Measurements from ENCODE around the gene KSR1. TPM values are rescaled to one million over a fixed set of nuclear protein-coding genes. Genes with fewer than 3 reads are reported as not detected.
A peak's percentile ranks its signal among the peaks of the same experiment; 100 is the strongest.

Gene KSR1
- total and polyA plus RNA-seq, 2 experiments from 2014 or later: 7.8 to 53.2 TPM

DNA sequence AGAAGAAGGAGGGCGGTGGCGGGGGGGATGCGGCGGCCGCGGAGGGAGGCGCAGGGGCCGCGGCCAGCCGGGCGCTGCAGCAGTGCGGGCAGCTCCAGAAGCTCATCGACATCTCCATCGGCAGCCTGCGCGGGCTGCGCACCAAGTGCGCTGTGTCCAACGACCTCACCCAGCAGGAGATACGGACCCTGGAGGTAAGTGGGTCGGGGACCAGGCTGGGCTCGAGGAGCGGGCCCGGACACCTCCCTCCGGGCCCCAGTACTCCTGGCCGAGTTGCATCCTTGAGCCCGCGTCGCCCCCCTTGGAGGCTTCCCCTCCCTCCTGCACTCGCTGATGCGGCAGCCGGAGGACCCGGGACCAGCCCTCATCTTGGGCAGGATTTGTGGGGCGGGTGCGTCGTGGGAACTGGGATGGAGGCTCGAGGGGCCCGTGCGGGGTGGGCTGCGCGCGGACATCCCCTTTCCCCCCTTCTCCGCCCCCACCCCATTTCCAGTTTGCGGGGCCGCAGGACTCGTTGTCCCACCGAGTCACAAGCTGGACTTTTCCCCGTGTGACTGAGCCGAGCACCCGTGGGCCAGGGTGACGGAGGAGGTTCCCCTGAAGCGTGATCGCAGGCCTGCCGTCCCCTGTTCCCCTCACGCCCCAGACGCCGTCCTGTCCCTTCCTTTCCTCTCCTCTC lies 572 bp downstream of the KSR1 start (continued):
- TF ChIP-seq, protein P1, sequence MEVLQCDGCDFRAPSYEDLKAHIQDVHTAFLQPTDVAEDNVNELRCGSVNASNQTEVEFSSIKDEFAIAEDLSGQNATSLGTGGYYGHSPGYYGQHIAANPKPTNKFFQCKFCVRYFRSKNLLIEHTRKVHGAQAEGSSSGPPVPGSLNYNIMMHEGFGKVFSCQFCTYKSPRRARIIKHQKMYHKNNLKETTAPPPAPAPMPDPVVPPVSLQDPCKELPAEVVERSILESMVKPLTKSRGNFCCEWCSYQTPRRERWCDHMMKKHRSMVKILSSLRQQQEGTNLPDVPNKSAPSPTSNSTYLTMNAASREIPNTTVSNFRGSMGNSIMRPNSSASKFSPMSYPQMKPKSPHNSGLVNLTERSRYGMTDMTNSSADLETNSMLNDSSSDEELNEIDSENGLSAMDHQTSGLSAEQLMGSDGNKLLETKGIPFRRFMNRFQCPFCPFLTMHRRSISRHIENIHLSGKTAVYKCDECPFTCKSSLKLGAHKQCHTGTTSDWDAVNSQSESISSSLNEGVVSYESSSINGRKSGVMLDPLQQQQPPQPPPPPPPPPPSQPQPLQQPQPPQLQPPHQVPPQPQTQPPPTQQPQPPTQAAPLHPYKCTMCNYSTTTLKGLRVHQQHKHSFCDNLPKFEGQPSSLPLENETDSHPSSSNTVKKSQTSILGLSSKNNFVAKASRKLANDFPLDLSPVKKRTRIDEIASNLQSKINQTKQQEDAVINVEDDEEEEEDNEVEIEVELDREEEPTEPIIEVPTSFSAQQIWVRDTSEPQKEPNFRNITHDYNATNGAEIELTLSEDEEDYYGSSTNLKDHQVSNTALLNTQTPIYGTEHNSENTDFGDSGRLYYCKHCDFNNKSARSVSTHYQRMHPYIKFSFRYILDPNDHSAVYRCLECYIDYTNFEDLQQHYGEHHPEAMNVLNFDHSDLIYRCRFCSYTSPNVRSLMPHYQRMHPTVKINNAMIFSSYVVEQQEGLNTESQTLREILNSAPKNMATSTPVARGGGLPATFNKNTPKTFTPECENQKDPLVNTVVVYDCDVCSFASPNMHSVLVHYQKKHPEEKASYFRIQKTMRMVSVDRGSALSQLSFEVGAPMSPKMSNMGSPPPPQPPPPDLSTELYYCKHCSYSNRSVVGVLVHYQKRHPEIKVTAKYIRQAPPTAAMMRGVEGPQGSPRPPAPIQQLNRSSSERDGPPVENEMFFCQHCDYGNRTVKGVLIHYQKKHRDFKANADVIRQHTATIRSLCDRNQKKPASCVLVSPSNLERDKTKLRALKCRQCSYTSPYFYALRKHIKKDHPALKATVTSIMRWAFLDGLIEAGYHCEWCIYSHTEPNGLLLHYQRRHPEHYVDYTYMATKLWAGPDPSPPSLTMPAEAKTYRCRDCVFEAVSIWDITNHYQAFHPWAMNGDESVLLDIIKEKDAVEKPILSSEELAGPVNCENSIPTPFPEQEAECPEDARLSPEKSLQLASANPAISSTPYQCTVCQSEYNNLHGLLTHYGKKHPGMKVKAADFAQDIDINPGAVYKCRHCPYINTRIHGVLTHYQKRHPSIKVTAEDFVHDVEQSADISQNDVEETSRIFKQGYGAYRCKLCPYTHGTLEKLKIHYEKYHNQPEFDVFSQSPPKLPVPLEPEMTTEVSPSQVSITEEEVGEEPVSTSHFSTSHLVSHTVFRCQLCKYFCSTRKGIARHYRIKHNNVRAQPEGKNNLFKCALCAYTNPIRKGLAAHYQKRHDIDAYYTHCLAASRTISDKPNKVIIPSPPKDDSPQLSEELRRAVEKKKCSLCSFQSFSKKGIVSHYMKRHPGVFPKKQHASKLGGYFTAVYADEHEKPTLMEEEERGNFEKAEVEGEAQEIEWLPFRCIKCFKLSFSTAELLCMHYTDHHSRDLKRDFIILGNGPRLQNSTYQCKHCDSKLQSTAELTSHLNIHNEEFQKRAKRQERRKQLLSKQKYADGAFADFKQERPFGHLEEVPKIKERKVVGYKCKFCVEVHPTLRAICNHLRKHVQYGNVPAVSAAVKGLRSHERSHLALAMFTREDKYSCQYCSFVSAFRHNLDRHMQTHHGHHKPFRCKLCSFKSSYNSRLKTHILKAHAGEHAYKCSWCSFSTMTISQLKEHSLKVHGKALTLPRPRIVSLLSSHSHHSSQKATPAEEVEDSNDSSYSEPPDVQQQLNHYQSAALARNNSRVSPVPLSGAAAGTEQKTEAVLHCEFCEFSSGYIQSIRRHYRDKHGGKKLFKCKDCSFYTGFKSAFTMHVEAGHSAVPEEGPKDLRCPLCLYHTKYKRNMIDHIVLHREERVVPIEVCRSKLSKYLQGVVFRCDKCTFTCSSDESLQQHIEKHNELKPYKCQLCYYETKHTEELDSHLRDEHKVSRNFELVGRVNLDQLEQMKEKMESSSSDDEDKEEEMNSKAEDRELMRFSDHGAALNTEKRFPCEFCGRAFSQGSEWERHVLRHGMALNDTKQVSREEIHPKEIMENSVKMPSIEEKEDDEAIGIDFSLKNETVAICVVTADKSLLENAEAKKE (CRISPR knock-in tag; IDR thresholded peaks at IDR 0.05): no peak
- TF ChIP-seq EZH2phosphoT487 (IDR thresholded peaks at IDR 0.05; ENCODE audit: unreplicated experiment) (no peak), POLR2AphosphoS5 (IDR thresholded peaks at IDR 0.05; ENCODE audit: low read depth) (no peak)

DNA sequence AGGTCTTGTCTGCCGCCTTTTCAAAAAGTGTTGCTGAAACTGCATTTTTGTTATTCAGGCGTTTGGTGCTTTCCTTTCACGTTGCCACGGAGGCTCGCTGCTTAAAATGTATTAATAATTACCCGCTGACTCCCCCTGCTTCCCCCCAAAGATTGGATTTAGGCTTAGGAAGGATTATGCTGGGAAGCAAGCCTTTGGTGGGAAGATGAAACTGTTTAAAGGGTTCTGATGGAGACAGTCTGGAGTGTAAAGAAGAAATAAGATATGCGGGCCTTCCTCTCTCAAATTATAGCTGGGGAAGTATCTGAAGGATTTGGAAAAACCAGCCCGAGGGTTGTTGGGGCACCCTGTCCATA lies 1.1 kb downstream of the KSR1 start:
- ATAC-seq (no peak), DNase-seq (ENCODE audit: low spot score) (no peak)
- Histone ChIP-seq H3F3A (replicated peaks; ENCODE audit: low read depth) (peaks cover 8% of the 10 kb centered on the region; the same call in 1 of the 2 replicates), H3K9me2 (ENCODE audit: insufficient read depth) (no peaks in the 10 kb centered on the region), H3K79me2 (replicated peaks; ENCODE audit: insufficient read depth) (peaks cover 55% of the 10 kb centered on the region), H3K4me3 (peak overlapping the region; percentile 96), H4K20me1 (replicated peaks; ENCODE audit: insufficient read depth) (peaks cover 18% of the 10 kb centered on the region), H3K4me1 (ENCODE audit: insufficient read depth) (peaks cover 44% of the 10 kb centered on the region), H3K27me3 (ENCODE audit: insufficient read depth) (peaks cover 12% of the 10 kb centered on the region), H3K27ac (ENCODE audit: low read depth) (no peak overlapping the region), H3K4me2 (peak overlapping the region; percentile 100), H2AFZ (no peak overlapping the region), H3K36me3 (ENCODE audit: insufficient read depth) (no peaks in the 10 kb centered on the region)
- Mint-ChIP-seq H3K9me3 (no peaks in the 10 kb centered on the region), H3K4me1 (peaks cover 44% of the 10 kb centered on the region), H3K4me3 (peak overlapping the region; percentile 91), H3K36me3 (ENCODE audit: low read depth) (peaks cover 4% of the 10 kb centered on the region; the same call in 1 of the 3 replicates), H3K27me3 (ENCODE audit: insufficient read depth, low read depth, poor library complexity) (peaks cover 12% of the 10 kb centered on the region), H3K27ac (no peak overlapping the region)
- TF ChIP-seq, protein P2, sequence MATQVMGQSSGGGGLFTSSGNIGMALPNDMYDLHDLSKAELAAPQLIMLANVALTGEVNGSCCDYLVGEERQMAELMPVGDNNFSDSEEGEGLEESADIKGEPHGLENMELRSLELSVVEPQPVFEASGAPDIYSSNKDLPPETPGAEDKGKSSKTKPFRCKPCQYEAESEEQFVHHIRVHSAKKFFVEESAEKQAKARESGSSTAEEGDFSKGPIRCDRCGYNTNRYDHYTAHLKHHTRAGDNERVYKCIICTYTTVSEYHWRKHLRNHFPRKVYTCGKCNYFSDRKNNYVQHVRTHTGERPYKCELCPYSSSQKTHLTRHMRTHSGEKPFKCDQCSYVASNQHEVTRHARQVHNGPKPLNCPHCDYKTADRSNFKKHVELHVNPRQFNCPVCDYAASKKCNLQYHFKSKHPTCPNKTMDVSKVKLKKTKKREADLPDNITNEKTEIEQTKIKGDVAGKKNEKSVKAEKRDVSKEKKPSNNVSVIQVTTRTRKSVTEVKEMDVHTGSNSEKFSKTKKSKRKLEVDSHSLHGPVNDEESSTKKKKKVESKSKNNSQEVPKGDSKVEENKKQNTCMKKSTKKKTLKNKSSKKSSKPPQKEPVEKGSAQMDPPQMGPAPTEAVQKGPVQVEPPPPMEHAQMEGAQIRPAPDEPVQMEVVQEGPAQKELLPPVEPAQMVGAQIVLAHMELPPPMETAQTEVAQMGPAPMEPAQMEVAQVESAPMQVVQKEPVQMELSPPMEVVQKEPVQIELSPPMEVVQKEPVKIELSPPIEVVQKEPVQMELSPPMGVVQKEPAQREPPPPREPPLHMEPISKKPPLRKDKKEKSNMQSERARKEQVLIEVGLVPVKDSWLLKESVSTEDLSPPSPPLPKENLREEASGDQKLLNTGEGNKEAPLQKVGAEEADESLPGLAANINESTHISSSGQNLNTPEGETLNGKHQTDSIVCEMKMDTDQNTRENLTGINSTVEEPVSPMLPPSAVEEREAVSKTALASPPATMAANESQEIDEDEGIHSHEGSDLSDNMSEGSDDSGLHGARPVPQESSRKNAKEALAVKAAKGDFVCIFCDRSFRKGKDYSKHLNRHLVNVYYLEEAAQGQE (IDR thresholded peaks at IDR 0.05; ENCODE audit: unreplicated experiment): no peak
- TF ChIP-seq, protein P3, sequence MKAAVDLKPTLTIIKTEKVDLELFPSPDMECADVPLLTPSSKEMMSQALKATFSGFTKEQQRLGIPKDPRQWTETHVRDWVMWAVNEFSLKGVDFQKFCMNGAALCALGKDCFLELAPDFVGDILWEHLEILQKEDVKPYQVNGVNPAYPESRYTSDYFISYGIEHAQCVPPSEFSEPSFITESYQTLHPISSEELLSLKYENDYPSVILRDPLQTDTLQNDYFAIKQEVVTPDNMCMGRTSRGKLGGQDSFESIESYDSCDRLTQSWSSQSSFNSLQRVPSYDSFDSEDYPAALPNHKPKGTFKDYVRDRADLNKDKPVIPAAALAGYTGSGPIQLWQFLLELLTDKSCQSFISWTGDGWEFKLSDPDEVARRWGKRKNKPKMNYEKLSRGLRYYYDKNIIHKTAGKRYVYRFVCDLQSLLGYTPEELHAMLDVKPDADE (IDR thresholded peaks at IDR 0.05): no peak
- TF ChIP-seq JUNB (IDR thresholded peaks at IDR 0.05; ENCODE audit: unreplicated experiment) (no peak), ZNF331 (CRISPR knock-in tag; IDR thresholded peaks at IDR 0.05; ENCODE audit: low read depth) (no peak), EZH2 (IDR thresholded peaks at IDR 0.05; ENCODE audit: low read depth, unreplicated experiment) (no peak), CREB1 (CRISPR knock-in tag; IDR thresholded peaks at IDR 0.05; ENCODE audit: low read depth) (no peak), EZH2phosphoT487 (IDR thresholded peaks at IDR 0.05; ENCODE audit: unreplicated experiment) (no peak), POLR2AphosphoS5 (IDR thresholded peaks at IDR 0.05; ENCODE audit: low read depth) (no peak)
- TF ChIP-seq, protein P4, sequence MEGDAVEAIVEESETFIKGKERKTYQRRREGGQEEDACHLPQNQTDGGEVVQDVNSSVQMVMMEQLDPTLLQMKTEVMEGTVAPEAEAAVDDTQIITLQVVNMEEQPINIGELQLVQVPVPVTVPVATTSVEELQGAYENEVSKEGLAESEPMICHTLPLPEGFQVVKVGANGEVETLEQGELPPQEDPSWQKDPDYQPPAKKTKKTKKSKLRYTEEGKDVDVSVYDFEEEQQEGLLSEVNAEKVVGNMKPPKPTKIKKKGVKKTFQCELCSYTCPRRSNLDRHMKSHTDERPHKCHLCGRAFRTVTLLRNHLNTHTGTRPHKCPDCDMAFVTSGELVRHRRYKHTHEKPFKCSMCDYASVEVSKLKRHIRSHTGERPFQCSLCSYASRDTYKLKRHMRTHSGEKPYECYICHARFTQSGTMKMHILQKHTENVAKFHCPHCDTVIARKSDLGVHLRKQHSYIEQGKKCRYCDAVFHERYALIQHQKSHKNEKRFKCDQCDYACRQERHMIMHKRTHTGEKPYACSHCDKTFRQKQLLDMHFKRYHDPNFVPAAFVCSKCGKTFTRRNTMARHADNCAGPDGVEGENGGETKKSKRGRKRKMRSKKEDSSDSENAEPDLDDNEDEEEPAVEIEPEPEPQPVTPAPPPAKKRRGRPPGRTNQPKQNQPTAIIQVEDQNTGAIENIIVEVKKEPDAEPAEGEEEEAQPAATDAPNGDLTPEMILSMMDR (conservative IDR thresholded peaks at IDR 0.05; ENCODE audit: low read depth in 2 of 2): no peak
